ENCODE results near the gene TMEM132E.

The TMEM132E gene

DNA sequence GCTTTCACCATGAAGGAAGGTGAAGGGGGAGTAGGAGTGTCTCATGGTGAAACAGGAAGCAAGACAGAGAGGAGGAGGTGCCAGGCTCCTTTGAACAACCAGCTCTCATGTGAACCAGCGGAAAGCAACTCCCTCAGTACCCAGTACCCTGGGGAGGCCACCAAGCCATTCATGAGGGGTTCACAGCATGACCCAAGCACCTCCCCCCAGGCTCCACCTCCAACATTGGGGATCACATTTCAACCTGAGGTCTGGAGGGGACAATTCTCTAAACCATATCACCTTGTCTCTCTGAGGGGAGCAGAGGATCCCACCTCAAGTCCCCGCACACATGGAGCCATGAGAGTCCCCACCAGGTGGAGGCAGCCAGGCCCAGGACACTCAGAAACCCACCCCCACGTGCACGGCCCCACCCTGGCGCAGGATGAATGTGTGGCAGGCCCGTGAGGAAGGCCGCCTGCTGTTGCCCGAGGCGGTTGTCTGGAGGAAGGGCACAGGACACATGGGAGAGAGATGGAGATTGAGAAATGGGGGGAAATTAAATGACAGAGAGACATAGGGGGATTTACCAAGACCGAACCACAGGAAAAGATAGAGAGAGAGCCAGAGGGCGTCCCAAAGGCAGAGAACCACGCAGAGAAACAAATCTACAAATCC is 85.9 kb downstream of the TMEM132E start:
- no peak for DNase-seq (ENCODE audit: low read depth in 2 of 2)

DNA sequence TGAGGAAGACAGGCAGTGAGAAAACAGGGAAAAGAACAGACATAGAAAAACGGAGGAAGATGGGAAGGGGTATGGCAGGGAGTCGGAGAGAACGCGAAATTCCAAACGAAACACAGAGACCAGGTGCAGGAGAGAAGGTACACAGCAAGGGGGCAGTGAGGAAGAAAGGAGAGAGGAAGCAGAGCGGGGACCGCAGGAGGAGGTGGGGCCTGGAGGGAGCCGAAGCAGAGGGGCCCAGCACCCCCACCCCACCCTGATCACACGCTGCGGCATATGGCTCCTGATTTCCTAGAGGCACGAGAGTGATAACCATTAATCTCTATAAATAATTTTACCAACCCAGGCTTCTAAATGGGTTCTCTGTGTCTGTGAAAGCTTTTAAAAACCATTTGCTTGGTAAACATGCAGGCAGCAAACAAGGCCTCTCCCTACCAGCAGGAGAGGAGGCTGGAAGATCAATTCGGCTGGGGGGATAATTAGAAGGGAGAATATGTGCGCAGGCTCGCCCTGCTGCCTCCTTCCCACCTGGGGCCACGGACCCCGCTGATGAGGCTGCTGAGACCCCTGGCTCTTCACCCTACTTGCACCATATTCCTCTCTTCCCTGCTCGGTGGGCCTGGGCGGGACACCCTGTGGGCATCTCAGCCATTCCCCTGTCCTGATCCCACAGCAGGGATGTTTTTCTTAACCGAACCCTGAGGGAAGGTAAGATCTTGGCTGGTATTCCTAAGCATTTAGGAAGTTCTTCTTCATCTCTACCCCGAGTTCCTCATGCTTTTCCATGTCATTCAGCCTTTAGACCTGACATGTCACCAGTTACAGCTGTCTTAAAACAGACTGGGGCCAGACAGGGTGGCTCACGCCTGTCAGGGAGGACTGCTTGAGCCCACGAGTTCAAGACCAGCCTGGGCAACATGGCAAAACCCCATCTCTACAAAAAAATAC is 86.7 kb downstream of the TMEM132E start:
- no peak for DNase-seq (ENCODE audit: low read depth in 2 of 2)

DNA sequence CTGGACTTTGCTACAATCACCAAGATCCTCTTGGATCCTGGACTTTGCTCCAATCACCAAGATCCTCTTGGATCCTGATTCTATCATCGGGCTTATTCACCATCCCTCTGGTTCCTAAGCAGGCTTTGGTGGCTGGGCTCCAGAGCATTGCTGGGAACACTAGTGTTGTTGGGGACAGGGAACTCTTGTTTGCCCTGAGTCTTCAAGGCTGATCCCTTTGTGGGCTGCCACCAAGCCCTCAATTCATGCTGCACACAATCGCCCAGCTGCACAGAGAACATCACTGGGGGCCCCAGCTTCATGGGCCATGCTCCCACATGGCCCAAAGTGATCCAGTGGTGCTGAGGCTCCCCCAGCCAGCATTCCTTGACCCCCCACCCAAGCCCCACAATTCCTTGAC is 88.3 kb downstream of the TMEM132E start:
- DNase-seq (ENCODE audit: low read depth in 2 of 2): no peak

DNA sequence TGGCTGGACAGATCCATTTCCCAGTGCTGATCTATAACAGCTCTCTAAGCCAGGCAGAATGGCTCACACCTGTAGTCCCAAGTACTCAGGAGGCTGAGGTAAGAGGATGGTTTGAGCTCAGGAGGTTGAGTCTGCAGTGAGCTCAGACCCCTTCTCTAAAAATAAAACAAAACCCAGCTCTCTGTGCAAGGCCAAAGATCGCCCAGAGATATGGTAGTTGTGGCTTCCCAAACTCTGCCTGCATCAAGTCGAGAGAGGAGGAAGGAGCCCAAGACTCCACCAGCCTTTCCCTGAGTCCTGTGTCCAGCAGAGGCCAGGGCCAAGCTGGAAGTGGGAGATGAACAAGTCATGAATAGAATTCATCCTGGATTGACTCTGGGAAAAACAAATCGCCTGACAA is 88.8 kb downstream of the TMEM132E start:
- DNase-seq (ENCODE audit: low read depth in 2 of 2): no peak

DNA sequence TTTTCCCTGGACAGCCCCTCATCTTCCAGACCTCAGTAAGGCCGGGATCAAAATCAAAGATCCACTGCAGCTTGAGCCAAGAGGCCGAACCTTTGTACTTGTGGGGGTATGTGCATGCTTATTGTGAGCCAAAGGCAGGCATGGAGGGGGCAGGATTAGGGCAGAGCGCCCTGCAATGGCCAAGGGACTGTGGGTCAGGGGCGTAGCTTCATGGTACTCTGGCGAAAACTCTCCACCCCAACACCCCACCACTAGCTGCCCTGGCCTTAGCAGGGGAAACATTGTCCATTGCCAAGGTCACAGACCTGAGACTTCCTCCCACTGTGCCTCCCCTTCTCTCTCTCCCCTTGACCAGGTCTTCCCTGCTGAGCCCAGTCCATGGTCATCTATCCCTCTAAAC is 90.1 kb downstream of the TMEM132E start:
- DNase-seq (ENCODE audit: low read depth in 2 of 2): no peak

DNA sequence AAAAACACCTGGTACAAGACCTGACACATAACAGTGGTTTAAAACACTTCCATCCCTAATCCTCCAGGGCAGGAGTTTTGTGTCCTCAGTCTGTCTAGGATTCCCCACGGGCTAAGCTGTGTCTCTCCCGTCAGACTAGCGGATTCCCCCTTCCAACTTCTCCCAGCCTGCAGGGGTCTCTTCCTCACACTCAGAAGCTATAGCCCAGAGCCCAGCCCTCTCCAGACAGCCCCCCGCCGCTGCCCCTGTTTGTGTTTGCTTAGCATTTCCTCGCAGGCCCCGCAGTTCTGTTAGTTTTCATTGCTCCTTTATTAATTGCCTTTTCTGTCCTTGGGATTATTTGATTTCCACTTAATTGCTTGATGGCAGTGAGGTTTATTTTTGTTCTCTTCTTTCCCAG is 91.2 kb downstream of the TMEM132E start:
- no peak for DNase-seq (ENCODE audit: low read depth in 2 of 2)

DNA sequence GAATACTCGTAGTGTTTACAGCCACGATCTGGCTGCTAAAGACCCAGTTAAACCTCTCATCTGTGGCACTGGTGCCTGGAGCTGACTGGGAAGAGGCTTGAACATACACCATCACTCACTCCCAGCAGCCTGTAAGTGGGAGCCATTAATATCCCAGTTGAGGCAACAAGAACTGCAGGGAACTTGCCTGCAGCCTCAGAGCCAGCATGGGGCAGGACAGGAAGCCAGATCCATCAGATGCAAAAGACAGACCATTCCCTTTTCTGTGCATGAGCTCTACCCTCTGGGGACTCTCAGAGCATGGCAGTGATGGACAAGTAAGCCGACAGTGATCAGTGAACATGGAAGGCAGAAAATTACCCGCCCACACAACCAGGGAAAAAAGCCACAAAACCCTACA is 91.8 kb downstream of the TMEM132E start:
- no peak for DNase-seq (ENCODE audit: low read depth in 2 of 2)

DNA sequence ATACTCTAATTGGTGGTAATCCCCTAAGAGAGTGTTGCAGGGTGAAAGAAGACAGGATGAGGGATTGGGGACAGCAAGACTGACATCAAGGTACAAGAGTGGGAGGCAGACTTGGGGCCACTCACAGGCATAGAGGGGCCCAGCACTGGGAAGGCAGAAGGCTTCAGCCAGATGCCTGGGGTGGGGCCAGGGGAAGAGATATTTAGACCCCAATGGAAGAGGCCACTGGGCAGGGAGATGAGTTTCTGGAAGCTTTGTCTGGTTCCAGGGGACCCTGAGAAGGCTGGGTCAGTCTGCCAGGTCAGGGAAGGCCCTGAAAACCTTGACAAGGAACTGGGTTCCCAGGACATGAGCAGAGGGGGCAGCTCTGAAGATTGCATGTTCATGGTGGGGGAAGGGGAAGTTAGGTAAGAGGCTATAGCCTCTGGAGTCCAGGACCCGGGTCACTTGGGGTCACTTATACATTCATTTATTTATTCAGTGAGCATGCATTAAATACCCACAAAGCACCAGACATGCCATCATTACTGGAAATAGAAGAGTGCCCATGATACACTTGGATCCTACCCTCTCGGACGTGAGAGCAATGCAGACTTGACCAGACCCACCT is 92.9 kb downstream of the TMEM132E start:
- no peak for DNase-seq (ENCODE audit: low read depth in 2 of 2)

DNA sequence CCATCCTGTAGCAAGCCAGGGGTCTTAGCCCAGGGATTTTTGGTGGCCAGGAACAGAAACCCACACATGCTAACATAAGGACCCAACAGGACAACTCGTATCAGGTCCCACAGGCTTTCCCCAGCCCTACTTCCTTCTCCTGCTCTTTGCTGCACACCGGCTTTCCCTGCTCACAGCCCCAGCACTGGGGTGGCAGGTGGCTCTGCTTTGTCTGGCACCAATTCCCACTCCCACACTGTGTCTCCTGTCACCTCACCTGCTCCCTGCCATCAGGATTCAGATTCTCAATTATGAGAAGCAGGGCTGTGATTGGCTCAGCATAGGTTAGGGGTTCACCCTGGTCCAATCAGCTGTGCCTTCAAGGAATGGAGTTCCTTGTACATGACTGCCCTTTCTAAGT is 94.1 kb downstream of the TMEM132E start:
- no peak for DNase-seq (ENCODE audit: low read depth in 2 of 2)

DNA sequence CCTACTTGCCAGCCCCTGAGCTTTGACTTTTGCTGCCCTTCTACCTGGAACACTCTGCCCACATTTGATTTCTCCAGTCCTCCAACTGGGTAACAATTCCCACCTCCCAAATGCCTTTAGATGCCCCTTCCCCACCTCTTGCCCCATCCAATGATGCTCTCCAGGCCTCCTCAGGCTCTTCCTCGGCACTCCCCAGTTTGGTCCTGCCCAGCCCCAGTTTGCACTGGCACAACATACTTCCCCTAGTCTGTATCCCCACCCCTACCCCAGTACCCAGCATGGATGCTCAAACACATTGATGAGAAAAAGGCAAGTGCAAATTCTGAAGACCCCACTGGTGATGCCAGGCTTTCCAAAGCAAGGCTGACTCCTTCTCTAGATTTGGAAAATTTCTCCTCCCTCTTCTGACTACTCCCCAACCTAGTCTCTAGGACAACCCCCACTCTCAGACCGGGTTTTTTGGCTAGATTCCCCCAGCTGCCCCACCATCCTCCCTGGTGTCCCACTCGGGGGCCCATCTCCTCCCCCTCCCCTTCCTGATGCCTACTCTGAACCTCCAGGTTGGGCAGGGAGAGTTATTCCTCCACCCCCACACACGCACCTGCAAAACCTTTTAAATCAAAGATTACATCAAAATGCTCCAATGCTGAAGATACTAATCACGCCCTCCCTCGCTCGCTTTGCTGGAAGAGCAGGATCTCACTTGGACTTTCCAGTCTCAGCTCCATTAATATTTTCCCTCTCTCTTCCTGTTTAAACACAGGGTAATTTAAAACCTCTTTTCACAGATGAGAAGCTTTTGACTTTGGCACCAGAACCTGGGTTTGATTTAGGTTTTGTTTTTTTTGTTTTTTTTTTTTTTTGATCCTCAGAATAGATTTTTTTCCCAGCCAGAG is 94.9 kb downstream of the TMEM132E start:
- no peak for DNase-seq (ENCODE audit: low read depth in 2 of 2)

DNA sequence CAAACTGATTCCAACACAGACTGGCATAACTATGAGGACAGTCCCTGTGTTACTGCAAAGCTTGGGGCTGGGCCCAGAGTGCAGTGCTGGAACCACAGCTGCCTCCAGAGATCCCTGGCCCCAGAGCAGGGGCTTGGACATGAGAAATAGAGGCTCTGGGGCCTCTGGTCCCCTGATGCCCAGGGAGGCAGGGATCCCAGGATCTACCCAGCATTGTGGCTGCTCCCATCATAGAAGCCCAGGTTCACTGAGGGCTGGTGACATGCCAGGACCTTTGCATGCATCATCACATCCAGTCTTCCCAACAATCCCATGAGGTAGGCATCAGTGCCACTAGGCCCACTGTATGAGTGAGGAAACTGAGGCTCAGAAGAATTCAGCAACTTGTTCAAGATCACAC is 95.8 kb downstream of the TMEM132E start:
- DNase-seq (ENCODE audit: low read depth in 2 of 2): no peak

DNA sequence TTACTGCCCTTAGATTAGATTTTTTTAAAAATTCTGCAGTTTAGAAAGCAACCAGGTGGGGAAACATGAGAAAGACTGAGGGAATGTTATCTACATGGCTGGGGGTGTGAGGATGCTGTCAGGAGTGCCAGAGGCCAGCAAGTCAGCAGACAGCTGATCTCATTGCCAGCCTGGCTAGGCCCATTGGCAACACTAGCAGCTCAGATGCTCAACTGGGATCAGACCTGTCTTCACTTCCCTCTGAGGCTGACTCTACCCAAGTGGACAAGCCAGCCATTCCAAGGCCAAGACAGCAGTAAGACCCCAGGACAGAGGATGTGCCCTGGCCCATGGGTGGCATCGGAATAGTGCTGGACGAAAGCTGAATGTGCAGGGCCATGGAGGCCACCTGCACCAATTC is 96.2 kb downstream of the TMEM132E start:
- DNase-seq (ENCODE audit: low read depth in 2 of 2): no peak

DNA sequence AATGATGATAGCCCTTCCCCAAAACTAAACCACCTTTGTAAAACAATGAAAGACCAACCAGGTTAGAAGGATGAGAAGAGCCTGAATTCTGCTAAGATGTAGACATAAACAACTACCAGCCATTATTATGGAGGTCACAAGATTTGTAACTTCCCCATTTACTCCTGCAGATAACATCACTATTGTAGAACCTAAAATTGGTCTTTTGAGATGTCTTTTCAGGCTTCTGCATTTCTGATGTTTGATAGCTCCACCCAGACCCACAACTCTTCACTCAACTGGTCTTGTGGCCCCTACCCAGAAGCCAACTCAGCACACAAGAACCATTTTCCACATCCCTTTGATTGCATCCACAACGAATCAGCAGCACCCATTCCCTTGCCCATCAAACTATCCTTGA is 100.8 kb downstream of the TMEM132E start:
- no peak for DNase-seq (ENCODE audit: low read depth in 2 of 2)

DNA sequence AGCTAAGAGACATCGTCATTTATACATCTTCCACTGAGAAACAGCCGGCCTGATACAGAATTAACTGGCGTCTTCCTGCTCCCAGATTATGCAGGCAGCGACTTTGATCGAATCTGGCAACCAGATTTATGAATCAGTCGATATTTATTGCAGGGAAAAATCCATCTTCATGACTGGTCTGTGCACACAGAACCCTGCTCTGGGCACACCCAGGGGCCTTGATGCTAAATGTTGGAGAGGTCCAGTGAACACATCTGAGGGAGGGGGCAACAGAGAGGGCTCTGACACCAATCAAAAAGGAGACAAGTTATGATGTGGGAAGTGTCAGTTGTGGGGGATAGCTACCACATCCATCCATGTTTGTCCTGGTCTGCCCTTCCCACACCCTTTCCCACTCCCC is 102.9 kb downstream of the TMEM132E start:
- DNase-seq (ENCODE audit: low read depth in 2 of 2): no peak

DNA sequence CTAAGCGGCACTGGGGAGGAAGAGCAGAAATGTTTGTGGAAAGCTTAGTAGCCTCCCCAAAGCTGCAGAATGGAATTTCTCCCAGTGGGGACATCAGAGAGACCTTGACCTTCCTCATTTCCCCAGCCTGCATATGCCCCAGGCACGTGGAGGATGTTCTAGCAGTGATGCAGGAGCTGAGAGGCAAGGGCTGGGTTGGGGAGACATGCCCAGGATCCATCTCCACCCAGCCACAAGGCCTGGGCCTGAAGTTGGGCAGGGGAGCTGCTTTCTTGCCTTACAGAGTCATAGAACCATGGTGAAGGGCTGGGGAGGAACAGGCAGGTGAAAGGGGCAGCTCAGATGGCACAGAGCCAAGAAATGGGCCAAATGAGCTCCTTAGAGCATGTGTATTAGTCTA is 104.0 kb downstream of the TMEM132E start:
- no peak for DNase-seq (ENCODE audit: low read depth in 2 of 2)

Measured in stimulated activated CD8-positive, alpha-beta memory T cell treated with anti-CD3 and anti-CD28 coated beads, Interleukin-2, amount 100 ng/mL, for 48 hours (primary cell).